HT-29 (cell line): ENCODE measurements around the gene YPEL1. TPM values are rescaled to one million over a fixed set of nuclear protein-coding genes. Genes with fewer than 3 reads are reported as not detected.
"Not testable (repeated sequence)": the region's sequence is repeated elsewhere in the genome, so short reads cannot be mapped to it uniquely, and the experiment has no call there.

Source experiments
- DNase-seq: peaks from one replicate; pipeline ENCODE4 v3.0.0-alpha.2; 2015; ENCODE audit warnings: low spot score
- total RNA-seq: library from RNA; depleted of rRNA; stranded (reverse); fragments of >200 nt; shearing (Covaris generic); gene quantifications from 2 replicates; pipeline ENCODE4 v1.2.3, GENCODE V29; 2014

Gene YPEL1
- total RNA-seq, 1 experiment from 2014 or later: 4.2 TPM

GRCh38 chr22:21753374-21754111, 17.9 kb upstream of the YPEL1 start:
- no peak for DNase-seq

- no peak for DNase-seq
These were observed 16.7 kb upstream of the YPEL1 start for GRCh38 chr22:21752276-21752675.

GRCh38 chr22:21745948-21746347, 10.4 kb upstream of the YPEL1 start:
- no peak for DNase-seq

- not testable (repeated sequence) for DNase-seq
These were observed 9.3 kb upstream of the YPEL1 start for GRCh38 chr22:21744917-21745316.

- DNase-seq: no peak
These were observed 6.2 kb upstream of the YPEL1 start for GRCh38 chr22:21741790-21742189.

- no peak for DNase-seq
These were observed 5.5 kb upstream of the YPEL1 start for GRCh38 chr22:21741059-21741458.

GRCh38 chr22:21739828-21740377, 4.3 kb upstream of the YPEL1 start:
- DNase-seq: no peak

- no peak for DNase-seq
These were observed 3.4 kb upstream of the YPEL1 start for GRCh38 chr22:21738966-21739365.

- no peak for DNase-seq
These were observed 2.5 kb upstream of the YPEL1 start for GRCh38 chr22:21738081-21738480.

GRCh38 chr22:21736948-21737347, 1.4 kb upstream of the YPEL1 start:
- no peak for DNase-seq

- no peak for DNase-seq
These were observed 569 bp upstream of the YPEL1 start for GRCh38 chr22:21736084-21736642.

GRCh38 chr22:21734540-21735199, 924 bp downstream of the YPEL1 start:
- no peak for DNase-seq

GRCh38 chr22:21731503-21731902, 4.1 kb downstream of the YPEL1 start:
- DNase-seq: no peak

GRCh38 chr22:21730535-21731308, 4.9 kb downstream of the YPEL1 start:
- DNase-seq: no peak

GRCh38 chr22:21729184-21729583, 6.4 kb downstream of the YPEL1 start:
- DNase-seq: not testable (repeated sequence)

GRCh38 chr22:21728270-21728669, 7.3 kb downstream of the YPEL1 start:
- no peak for DNase-seq

GRCh38 chr22:21727768-21728167, 7.8 kb downstream of the YPEL1 start:
- no peak for DNase-seq

GRCh38 chr22:21727159-21727558, 8.4 kb downstream of the YPEL1 start:
- no peak for DNase-seq

GRCh38 chr22:21726650-21727049, 8.9 kb downstream of the YPEL1 start:
- DNase-seq: peak; percentile 24

GRCh38 chr22:21725956-21726649, 9.5 kb downstream of the YPEL1 start:
- no peak for DNase-seq

- DNase-seq: not testable (repeated sequence)
These were observed 11.1 kb downstream of the YPEL1 start for GRCh38 chr22:21724496-21724895.
